ENCODE measurements around the gene SLC34A1. TPM values are rescaled to one million over a fixed set of nuclear protein-coding genes. Genes with fewer than 3 reads are reported as not detected.

Gene SLC34A1
- total and polyA plus RNA-seq, 2 experiments from 2014 or later, result not detected

DNA sequence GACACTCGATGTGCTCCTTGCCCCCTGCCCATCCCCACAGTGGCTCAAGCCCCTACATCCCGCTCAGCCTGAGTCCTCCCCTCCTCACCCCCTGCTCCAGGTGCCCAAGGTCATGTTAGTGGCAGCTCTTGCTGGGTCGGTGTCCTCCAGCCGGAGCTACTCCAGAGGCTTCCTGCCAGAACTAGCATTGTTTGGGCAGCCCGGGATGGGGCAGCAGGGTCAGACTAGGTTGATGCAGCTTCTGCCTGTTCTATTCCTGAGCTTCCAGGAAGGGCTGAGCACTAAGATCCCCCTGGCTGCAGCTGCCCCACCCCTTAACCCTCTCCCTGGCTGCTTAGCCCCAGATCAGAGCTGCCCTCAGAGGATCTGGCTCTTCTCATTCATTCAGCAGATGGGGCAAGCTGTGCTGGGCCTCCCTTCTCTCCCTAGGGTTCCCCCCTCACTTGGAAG is 25.8 kb upstream of the SLC34A1 start:
- H3K79me2 ChIP-seq (replicated peaks; ENCODE audit: insufficient read depth), result no peaks in the 10 kb centered on the region
- peaks cover 4% of the 10 kb centered on the region; the same call in 1 of the 2 replicates for H3K9me2 ChIP-seq (ENCODE audit: insufficient read depth)
- H3K27me3 ChIP-seq (ENCODE audit: insufficient read depth), result peaks cover 5% of the 10 kb centered on the region
- H3K9me3 Mint-ChIP-seq, result no peaks in the 10 kb centered on the region; the same call in 2 of the 3 replicates
- H3F3A ChIP-seq (replicated peaks; ENCODE audit: low read depth), result peaks cover 7% of the 10 kb centered on the region; the same call in 1 of the 2 replicates
- H3K27me3 Mint-ChIP-seq (ENCODE audit: insufficient read depth, low read depth, poor library complexity), result peaks cover 23% of the 10 kb centered on the region
- peaks cover 10% of the 10 kb centered on the region for H3K4me1 ChIP-seq (ENCODE audit: insufficient read depth)
- no peaks in the 10 kb centered on the region for H3K36me3 Mint-ChIP-seq (ENCODE audit: low read depth)
- H3K4me3 ChIP-seq, result no peak overlapping the region
- no peak overlapping the region; the same call in 1 of the 2 replicates for H3K27ac Mint-ChIP-seq
- TF ChIP-seq ZNF331 (CRISPR knock-in tag; IDR thresholded peaks at IDR 0.05; ENCODE audit: low read depth) (no peak), ZNF114 (CRISPR knock-in tag; IDR thresholded peaks at IDR 0.05) (no peak), JUNB (IDR thresholded peaks at IDR 0.05; ENCODE audit: unreplicated experiment) (no peak), NANOG (IDR thresholded peaks at IDR 0.05; ENCODE audit: borderline replicate concordance) (no peak), EZH2phosphoT487 (IDR thresholded peaks at IDR 0.05; ENCODE audit: unreplicated experiment) (no peak), EZH2 (IDR thresholded peaks at IDR 0.05; ENCODE audit: low read depth, unreplicated experiment) (no peak), POLR2AphosphoS5 (IDR thresholded peaks at IDR 0.05; ENCODE audit: low read depth) (no peak), CREB1 (CRISPR knock-in tag; IDR thresholded peaks at IDR 0.05; ENCODE audit: low read depth) (no peak), STAT1 (IDR thresholded peaks at IDR 0.05; ENCODE audit: unreplicated experiment) (no peak)
- TF ChIP-seq, protein P1, sequence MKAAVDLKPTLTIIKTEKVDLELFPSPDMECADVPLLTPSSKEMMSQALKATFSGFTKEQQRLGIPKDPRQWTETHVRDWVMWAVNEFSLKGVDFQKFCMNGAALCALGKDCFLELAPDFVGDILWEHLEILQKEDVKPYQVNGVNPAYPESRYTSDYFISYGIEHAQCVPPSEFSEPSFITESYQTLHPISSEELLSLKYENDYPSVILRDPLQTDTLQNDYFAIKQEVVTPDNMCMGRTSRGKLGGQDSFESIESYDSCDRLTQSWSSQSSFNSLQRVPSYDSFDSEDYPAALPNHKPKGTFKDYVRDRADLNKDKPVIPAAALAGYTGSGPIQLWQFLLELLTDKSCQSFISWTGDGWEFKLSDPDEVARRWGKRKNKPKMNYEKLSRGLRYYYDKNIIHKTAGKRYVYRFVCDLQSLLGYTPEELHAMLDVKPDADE (IDR thresholded peaks at IDR 0.05), result no peak
- TF ChIP-seq, protein P2, sequence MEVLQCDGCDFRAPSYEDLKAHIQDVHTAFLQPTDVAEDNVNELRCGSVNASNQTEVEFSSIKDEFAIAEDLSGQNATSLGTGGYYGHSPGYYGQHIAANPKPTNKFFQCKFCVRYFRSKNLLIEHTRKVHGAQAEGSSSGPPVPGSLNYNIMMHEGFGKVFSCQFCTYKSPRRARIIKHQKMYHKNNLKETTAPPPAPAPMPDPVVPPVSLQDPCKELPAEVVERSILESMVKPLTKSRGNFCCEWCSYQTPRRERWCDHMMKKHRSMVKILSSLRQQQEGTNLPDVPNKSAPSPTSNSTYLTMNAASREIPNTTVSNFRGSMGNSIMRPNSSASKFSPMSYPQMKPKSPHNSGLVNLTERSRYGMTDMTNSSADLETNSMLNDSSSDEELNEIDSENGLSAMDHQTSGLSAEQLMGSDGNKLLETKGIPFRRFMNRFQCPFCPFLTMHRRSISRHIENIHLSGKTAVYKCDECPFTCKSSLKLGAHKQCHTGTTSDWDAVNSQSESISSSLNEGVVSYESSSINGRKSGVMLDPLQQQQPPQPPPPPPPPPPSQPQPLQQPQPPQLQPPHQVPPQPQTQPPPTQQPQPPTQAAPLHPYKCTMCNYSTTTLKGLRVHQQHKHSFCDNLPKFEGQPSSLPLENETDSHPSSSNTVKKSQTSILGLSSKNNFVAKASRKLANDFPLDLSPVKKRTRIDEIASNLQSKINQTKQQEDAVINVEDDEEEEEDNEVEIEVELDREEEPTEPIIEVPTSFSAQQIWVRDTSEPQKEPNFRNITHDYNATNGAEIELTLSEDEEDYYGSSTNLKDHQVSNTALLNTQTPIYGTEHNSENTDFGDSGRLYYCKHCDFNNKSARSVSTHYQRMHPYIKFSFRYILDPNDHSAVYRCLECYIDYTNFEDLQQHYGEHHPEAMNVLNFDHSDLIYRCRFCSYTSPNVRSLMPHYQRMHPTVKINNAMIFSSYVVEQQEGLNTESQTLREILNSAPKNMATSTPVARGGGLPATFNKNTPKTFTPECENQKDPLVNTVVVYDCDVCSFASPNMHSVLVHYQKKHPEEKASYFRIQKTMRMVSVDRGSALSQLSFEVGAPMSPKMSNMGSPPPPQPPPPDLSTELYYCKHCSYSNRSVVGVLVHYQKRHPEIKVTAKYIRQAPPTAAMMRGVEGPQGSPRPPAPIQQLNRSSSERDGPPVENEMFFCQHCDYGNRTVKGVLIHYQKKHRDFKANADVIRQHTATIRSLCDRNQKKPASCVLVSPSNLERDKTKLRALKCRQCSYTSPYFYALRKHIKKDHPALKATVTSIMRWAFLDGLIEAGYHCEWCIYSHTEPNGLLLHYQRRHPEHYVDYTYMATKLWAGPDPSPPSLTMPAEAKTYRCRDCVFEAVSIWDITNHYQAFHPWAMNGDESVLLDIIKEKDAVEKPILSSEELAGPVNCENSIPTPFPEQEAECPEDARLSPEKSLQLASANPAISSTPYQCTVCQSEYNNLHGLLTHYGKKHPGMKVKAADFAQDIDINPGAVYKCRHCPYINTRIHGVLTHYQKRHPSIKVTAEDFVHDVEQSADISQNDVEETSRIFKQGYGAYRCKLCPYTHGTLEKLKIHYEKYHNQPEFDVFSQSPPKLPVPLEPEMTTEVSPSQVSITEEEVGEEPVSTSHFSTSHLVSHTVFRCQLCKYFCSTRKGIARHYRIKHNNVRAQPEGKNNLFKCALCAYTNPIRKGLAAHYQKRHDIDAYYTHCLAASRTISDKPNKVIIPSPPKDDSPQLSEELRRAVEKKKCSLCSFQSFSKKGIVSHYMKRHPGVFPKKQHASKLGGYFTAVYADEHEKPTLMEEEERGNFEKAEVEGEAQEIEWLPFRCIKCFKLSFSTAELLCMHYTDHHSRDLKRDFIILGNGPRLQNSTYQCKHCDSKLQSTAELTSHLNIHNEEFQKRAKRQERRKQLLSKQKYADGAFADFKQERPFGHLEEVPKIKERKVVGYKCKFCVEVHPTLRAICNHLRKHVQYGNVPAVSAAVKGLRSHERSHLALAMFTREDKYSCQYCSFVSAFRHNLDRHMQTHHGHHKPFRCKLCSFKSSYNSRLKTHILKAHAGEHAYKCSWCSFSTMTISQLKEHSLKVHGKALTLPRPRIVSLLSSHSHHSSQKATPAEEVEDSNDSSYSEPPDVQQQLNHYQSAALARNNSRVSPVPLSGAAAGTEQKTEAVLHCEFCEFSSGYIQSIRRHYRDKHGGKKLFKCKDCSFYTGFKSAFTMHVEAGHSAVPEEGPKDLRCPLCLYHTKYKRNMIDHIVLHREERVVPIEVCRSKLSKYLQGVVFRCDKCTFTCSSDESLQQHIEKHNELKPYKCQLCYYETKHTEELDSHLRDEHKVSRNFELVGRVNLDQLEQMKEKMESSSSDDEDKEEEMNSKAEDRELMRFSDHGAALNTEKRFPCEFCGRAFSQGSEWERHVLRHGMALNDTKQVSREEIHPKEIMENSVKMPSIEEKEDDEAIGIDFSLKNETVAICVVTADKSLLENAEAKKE (CRISPR knock-in tag; IDR thresholded peaks at IDR 0.05), result no peak
- ATAC-seq (no peak), DNase-seq (ENCODE audit: low spot score) (no peak)
- no peaks in the 10 kb centered on the region for H3K36me3 ChIP-seq (ENCODE audit: insufficient read depth)
- H4K20me1 ChIP-seq (replicated peaks; ENCODE audit: insufficient read depth), result no peaks in the 10 kb centered on the region
- no peak overlapping the region for H3K4me3 Mint-ChIP-seq
- peaks cover 17% of the 10 kb centered on the region; the same call in 2 of the 3 replicates for H3K4me1 Mint-ChIP-seq
- no peak overlapping the region for H3K27ac ChIP-seq (ENCODE audit: low read depth)
- H3K4me2 ChIP-seq, result no peak overlapping the region
- H2AFZ ChIP-seq, result no peak overlapping the region

Data from GM23338 (cell line).